ENCODE results near the gene CEP128. TPM values are rescaled to one million over a fixed set of nuclear protein-coding genes. Genes with fewer than 3 reads are reported as not detected.

The CEP128 gene
- total and polyA plus RNA-seq, 2 experiments from 2014 or later, result 7.6 to 17.6 TPM

- no peak for TF ChIP-seq CTCF (conservative IDR thresholded peaks at IDR 0.05; ENCODE audit: low read depth in 2 of 2)
- no peak for TF ChIP-seq ZNF331 (CRISPR knock-in tag; IDR thresholded peaks at IDR 0.05; ENCODE audit: low read depth)
- no peak for TF ChIP-seq EZH2 (IDR thresholded peaks at IDR 0.05; ENCODE audit: low read depth, unreplicated experiment)
- no peak for TF ChIP-seq CREB1 (CRISPR knock-in tag; IDR thresholded peaks at IDR 0.05; ENCODE audit: low read depth)
- no peak for TF ChIP-seq JUNB (IDR thresholded peaks at IDR 0.05; ENCODE audit: unreplicated experiment)
- no peak for TF ChIP-seq POLR2AphosphoS5 (IDR thresholded peaks at IDR 0.05; ENCODE audit: low read depth)
- TF ChIP-seq EZH2phosphoT487 (IDR thresholded peaks at IDR 0.05; ENCODE audit: unreplicated experiment), result no peak
These were observed 333.0 kb downstream of the CEP128 start (continued) for GRCh38 chr14:80608563-80608962.

DNA sequence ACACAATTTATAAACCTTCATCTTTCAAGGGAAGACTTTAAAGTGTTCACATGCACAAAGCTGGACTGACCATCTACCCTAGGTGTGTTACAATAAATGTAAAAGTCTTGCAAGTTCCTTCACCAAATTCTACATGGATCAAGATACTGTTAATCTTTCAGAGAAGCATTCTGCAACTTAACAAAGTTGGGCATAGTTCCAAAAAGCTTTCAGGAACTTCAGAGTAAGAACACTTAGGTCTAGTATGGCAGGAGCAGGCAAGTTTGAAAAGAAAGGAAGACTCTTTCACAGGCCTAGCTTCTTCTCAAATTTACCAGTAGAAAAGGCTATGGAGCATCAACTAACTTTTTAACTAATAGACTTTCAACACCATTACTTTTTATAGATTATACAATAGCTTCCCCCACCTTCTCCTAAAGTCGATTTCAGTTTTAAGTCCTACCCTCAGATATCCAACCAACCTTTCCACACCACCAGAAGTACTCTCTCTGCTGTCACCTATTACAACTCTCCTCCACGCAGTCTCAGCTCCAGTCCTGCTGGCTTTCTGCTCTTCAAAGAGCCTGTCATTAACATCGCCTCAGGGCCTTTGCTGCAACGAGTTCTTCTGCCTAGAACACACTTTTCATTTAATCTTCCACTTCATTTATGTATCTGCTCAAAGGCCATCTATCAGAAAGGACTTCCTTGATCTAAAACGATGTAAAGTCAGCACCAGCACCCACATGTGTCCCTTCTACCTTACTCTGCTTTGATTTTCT lies 333.9 kb downstream of the CEP128 start:
- Histone ChIP-seq H3K4me3 (no peak overlapping the region), H3K27me3 (ENCODE audit: insufficient read depth) (no peaks in the 10 kb centered on the region), H3K4me2 (no peak overlapping the region), H2AFZ (no peak overlapping the region), H3K79me2 (replicated peaks; ENCODE audit: insufficient read depth) (no peaks in the 10 kb centered on the region), H3K27ac (ENCODE audit: low read depth) (no peak overlapping the region), H3K9me2 (ENCODE audit: insufficient read depth) (no peaks in the 10 kb centered on the region), H4K20me1 (replicated peaks; ENCODE audit: insufficient read depth) (no peaks in the 10 kb centered on the region; the same call in 1 of the 2 replicates), H3K4me1 (ENCODE audit: insufficient read depth) (no peaks in the 10 kb centered on the region), H3K36me3 (ENCODE audit: insufficient read depth) (no peaks in the 10 kb centered on the region), H3F3A (replicated peaks; ENCODE audit: low read depth) (no peaks in the 10 kb centered on the region)
- Mint-ChIP-seq H3K9me3 (no peaks in the 10 kb centered on the region; the same call in 2 of the 3 replicates), H3K4me3 (no peak overlapping the region), H3K4me1 (no peaks in the 10 kb centered on the region), H3K27ac (no peak overlapping the region), H3K27me3 (ENCODE audit: insufficient read depth, low read depth, poor library complexity) (no peaks in the 10 kb centered on the region), H3K36me3 (ENCODE audit: low read depth) (no peaks in the 10 kb centered on the region)
- DNase-seq (ENCODE audit: low spot score) (no peak), ATAC-seq (no peak; the same call in 2 of the 3 replicates)
- TF ChIP-seq, protein P1, sequence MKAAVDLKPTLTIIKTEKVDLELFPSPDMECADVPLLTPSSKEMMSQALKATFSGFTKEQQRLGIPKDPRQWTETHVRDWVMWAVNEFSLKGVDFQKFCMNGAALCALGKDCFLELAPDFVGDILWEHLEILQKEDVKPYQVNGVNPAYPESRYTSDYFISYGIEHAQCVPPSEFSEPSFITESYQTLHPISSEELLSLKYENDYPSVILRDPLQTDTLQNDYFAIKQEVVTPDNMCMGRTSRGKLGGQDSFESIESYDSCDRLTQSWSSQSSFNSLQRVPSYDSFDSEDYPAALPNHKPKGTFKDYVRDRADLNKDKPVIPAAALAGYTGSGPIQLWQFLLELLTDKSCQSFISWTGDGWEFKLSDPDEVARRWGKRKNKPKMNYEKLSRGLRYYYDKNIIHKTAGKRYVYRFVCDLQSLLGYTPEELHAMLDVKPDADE (IDR thresholded peaks at IDR 0.05), result no peak
- TF ChIP-seq EZH2 (IDR thresholded peaks at IDR 0.05; ENCODE audit: low read depth, unreplicated experiment) (no peak), POLR2AphosphoS5 (IDR thresholded peaks at IDR 0.05; ENCODE audit: low read depth) (no peak), CREB1 (CRISPR knock-in tag; IDR thresholded peaks at IDR 0.05; ENCODE audit: low read depth) (no peak), ZNF114 (CRISPR knock-in tag; IDR thresholded peaks at IDR 0.05) (no peak), ZNF331 (CRISPR knock-in tag; IDR thresholded peaks at IDR 0.05; ENCODE audit: low read depth) (no peak), JUNB (IDR thresholded peaks at IDR 0.05; ENCODE audit: unreplicated experiment) (no peak), NANOG (IDR thresholded peaks at IDR 0.05; ENCODE audit: borderline replicate concordance) (no peak), EZH2phosphoT487 (IDR thresholded peaks at IDR 0.05; ENCODE audit: unreplicated experiment) (no peak), CTCF (conservative IDR thresholded peaks at IDR 0.05; ENCODE audit: low read depth in 2 of 2) (no peak)
- TF ChIP-seq, protein P2, sequence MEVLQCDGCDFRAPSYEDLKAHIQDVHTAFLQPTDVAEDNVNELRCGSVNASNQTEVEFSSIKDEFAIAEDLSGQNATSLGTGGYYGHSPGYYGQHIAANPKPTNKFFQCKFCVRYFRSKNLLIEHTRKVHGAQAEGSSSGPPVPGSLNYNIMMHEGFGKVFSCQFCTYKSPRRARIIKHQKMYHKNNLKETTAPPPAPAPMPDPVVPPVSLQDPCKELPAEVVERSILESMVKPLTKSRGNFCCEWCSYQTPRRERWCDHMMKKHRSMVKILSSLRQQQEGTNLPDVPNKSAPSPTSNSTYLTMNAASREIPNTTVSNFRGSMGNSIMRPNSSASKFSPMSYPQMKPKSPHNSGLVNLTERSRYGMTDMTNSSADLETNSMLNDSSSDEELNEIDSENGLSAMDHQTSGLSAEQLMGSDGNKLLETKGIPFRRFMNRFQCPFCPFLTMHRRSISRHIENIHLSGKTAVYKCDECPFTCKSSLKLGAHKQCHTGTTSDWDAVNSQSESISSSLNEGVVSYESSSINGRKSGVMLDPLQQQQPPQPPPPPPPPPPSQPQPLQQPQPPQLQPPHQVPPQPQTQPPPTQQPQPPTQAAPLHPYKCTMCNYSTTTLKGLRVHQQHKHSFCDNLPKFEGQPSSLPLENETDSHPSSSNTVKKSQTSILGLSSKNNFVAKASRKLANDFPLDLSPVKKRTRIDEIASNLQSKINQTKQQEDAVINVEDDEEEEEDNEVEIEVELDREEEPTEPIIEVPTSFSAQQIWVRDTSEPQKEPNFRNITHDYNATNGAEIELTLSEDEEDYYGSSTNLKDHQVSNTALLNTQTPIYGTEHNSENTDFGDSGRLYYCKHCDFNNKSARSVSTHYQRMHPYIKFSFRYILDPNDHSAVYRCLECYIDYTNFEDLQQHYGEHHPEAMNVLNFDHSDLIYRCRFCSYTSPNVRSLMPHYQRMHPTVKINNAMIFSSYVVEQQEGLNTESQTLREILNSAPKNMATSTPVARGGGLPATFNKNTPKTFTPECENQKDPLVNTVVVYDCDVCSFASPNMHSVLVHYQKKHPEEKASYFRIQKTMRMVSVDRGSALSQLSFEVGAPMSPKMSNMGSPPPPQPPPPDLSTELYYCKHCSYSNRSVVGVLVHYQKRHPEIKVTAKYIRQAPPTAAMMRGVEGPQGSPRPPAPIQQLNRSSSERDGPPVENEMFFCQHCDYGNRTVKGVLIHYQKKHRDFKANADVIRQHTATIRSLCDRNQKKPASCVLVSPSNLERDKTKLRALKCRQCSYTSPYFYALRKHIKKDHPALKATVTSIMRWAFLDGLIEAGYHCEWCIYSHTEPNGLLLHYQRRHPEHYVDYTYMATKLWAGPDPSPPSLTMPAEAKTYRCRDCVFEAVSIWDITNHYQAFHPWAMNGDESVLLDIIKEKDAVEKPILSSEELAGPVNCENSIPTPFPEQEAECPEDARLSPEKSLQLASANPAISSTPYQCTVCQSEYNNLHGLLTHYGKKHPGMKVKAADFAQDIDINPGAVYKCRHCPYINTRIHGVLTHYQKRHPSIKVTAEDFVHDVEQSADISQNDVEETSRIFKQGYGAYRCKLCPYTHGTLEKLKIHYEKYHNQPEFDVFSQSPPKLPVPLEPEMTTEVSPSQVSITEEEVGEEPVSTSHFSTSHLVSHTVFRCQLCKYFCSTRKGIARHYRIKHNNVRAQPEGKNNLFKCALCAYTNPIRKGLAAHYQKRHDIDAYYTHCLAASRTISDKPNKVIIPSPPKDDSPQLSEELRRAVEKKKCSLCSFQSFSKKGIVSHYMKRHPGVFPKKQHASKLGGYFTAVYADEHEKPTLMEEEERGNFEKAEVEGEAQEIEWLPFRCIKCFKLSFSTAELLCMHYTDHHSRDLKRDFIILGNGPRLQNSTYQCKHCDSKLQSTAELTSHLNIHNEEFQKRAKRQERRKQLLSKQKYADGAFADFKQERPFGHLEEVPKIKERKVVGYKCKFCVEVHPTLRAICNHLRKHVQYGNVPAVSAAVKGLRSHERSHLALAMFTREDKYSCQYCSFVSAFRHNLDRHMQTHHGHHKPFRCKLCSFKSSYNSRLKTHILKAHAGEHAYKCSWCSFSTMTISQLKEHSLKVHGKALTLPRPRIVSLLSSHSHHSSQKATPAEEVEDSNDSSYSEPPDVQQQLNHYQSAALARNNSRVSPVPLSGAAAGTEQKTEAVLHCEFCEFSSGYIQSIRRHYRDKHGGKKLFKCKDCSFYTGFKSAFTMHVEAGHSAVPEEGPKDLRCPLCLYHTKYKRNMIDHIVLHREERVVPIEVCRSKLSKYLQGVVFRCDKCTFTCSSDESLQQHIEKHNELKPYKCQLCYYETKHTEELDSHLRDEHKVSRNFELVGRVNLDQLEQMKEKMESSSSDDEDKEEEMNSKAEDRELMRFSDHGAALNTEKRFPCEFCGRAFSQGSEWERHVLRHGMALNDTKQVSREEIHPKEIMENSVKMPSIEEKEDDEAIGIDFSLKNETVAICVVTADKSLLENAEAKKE (CRISPR knock-in tag; IDR thresholded peaks at IDR 0.05), result no peak
